GM13977 (cell line): Measurements from ENCODE around the gene UBR4.
A peak's percentile ranks its signal among the peaks of the same experiment; 100 is the strongest.
"Not testable (repeated sequence)": the region's sequence is repeated elsewhere in the genome, so short reads cannot be mapped to it uniquely, and the experiment has no call there.

Experiments used
- DNase-seq: peaks from one replicate; pipeline ENCODE4 v3.0.0; 2012; ENCODE audit warnings: low spot score
- in situ Hi-C: fragments of 300-500 bp; cut with MboI; formaldehyde crosslinking; loops from one replicate; pipeline ENCODE4 v1.12.0; 2022; ENCODE audit warnings: low sequenced_read_pairs, low pct_unique_long_range_greater_than_20kb, mixed read lengths, inconsistent platforms; ENCODE audit not compliant: unreplicated experiment
- TF ChIP-seq, protein P1 (sequence below): IDR thresholded peaks from 2 replicates; pipeline ENCODE4 v1.5.1; 2012; ENCODE audit warnings: mild to moderate bottlenecking, control low read depth; ENCODE audit not compliant: insufficient read depth; ENCODE audit errors: extremely low read depth, missing control alignments

Gene UBR4

GRCh38 chr1:19190468-19190867 lies 19.6 kb downstream of the UBR4 start:
- no peak for DNase-seq
- in situ Hi-C loops: no loop called here
- TF ChIP-seq, protein P1, sequence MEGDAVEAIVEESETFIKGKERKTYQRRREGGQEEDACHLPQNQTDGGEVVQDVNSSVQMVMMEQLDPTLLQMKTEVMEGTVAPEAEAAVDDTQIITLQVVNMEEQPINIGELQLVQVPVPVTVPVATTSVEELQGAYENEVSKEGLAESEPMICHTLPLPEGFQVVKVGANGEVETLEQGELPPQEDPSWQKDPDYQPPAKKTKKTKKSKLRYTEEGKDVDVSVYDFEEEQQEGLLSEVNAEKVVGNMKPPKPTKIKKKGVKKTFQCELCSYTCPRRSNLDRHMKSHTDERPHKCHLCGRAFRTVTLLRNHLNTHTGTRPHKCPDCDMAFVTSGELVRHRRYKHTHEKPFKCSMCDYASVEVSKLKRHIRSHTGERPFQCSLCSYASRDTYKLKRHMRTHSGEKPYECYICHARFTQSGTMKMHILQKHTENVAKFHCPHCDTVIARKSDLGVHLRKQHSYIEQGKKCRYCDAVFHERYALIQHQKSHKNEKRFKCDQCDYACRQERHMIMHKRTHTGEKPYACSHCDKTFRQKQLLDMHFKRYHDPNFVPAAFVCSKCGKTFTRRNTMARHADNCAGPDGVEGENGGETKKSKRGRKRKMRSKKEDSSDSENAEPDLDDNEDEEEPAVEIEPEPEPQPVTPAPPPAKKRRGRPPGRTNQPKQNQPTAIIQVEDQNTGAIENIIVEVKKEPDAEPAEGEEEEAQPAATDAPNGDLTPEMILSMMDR: no peak

DNA sequence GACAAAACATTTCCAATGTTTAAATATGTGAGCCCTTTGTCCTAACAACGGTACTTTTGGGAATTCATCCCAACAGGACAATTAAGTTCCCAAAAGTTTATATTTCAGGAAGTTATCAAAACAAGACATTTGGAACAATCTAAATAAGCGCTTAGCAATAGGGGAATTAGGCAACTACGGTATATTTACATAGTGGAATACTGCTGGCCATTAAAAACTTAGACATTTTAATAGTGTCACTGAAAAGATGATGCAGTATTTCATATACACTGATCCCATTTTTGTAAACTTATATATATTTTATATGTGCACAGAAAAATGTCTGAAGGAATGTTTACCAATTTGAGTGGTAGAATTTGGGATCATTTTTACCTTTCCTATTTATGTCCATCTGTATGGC lies 20.8 kb downstream of the UBR4 start:
- DNase-seq: no peak
- TF ChIP-seq, protein P1: no peak
- in situ Hi-C loops: no loop called here

GRCh38 chr1:19187852-19188251 lies 22.2 kb downstream of the UBR4 start:
- in situ Hi-C loops: no loop called here
- TF ChIP-seq, protein P1: no peak
- no peak for DNase-seq

DNA sequence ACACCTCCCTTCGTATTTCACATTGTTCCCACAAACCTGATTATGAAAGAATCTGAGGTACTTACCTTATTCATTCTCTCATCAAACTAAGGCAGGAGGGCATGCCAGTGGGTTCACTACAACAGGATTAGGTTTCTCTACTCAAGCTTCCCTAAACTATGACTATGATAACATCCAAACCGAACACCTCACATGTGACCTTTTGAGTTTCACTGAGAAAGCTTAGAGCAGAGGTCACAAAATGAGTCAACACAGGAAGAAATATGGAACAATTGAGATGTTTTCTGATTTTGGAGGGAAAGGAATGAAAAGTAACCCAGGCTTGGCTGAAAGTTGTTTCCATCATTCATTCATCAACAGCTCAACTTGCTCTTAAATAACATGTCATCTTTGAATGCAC lies 24.1 kb downstream of the UBR4 start:
- in situ Hi-C loops: no loop called here
- TF ChIP-seq, protein P1: no peak
- no peak for DNase-seq

- TF ChIP-seq, protein P1: no peak
- DNase-seq: no peak
Measured at GRCh38 chr1:19182223-19182622, 27.8 kb downstream of the UBR4 start.

DNA sequence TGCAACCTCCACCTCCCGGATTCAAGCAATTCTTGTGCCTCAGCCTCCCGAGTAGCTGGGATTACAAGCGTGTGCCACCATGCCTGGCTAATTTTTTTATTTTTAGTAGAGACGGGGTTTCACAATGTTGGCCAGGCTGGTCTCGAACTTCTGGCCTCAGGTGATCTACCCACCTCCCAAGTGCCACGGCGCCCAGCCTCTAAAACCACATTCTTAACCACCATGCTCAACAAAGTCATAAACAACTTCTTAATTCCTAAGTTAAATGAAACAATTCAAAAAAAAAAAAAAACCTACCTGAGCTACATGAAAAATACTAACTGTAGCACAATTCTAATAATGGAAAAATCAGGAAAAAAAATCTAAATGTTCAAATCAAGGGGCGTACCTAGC lies 29.8 kb downstream of the UBR4 start:
- in situ Hi-C loops, DNase-seq: not testable (repeated sequence)

More at GRCh38 chr1:19182223-19182622, 27.8 kb downstream of the UBR4 start:
- in situ Hi-C loops: no loop called here

GRCh38 chr1:19179597-19180264 lies 30.3 kb downstream of the UBR4 start:
- TF ChIP-seq, protein P1: peak; percentile 31
- in situ Hi-C loops: no loop called here

More at GRCh38 chr1:19179597-19180264, 30.3 kb downstream of the UBR4 start:
- DNase-seq: no peak
